ENCODE results near the gene FXR1.
"Not testable (repeated sequence)": the region's sequence is repeated elsewhere in the genome, so short reads cannot be mapped to it uniquely, and the experiment has no call there.

Gene FXR1

GRCh38 chr3:180980611-180981010 is 68.1 kb downstream of the FXR1 start:
- no peak overlapping the region for H3K27ac ChIP-seq (ENCODE audit: low read length)
- TF ChIP-seq CTCF (IDR thresholded peaks at IDR 0.05; ENCODE audit: low read depth, low read length) (no peak), EZH2phosphoT487 (IDR thresholded peaks at IDR 0.05; ENCODE audit: low read depth) (no peak)
- H4K20me1 ChIP-seq (ENCODE audit: insufficient read depth, low read length), result 0 out of 2 replicates have a peak, but pooled peaks cover 2% of the 10 kb centered on the region
- H3K9ac ChIP-seq (ENCODE audit: low read length), result no peak overlapping the region
- H3K4me3 ChIP-seq (ENCODE audit: low read length), result no peak overlapping the region
- no peaks in the 10 kb centered on the region for H3K79me2 ChIP-seq (ENCODE audit: low read length)
- no peaks in the 10 kb centered on the region for H3K9me3 ChIP-seq (ENCODE audit: insufficient read depth, low read length)
- H3K27me3 ChIP-seq (ENCODE audit: low read depth, low read length), result no peaks in the 10 kb centered on the region
- H3K4me1 ChIP-seq (ENCODE audit: low read length), result no peaks in the 10 kb centered on the region
- H2AFZ ChIP-seq (ENCODE audit: low read depth, low read length), result no peak overlapping the region
- peaks cover 25% of the 10 kb centered on the region for H3K36me3 ChIP-seq (replicated peaks; ENCODE audit: low read depth, low read length)
- no peak overlapping the region for H3K4me2 ChIP-seq (ENCODE audit: low read length)

GRCh38 chr3:180981912-180982311 is 69.4 kb downstream of the FXR1 start:
- Histone ChIP-seq H3K27me3 (ENCODE audit: low read depth, low read length) (no peaks in the 10 kb centered on the region), H3K4me1 (ENCODE audit: low read length) (no peaks in the 10 kb centered on the region), H3K9ac (ENCODE audit: low read length) (no peak overlapping the region), H3K27ac (ENCODE audit: low read length) (no peak overlapping the region), H2AFZ (ENCODE audit: low read depth, low read length) (no peak overlapping the region), H3K4me2 (ENCODE audit: low read length) (no peak overlapping the region), H3K79me2 (ENCODE audit: low read length) (no peaks in the 10 kb centered on the region), H3K9me3 (ENCODE audit: insufficient read depth, low read length) (no peaks in the 10 kb centered on the region), H3K36me3 (replicated peaks; ENCODE audit: low read depth, low read length) (peaks cover 21% of the 10 kb centered on the region), H3K4me3 (ENCODE audit: low read length) (no peak overlapping the region), H4K20me1 (ENCODE audit: insufficient read depth, low read length) (0 out of 2 replicates have a peak, but pooled peaks cover 2% of the 10 kb centered on the region)
- no peak for TF ChIP-seq EZH2phosphoT487 (IDR thresholded peaks at IDR 0.05; ENCODE audit: low read depth)
- TF ChIP-seq CTCF (IDR thresholded peaks at IDR 0.05; ENCODE audit: low read depth, low read length), result no peak

- H3K27ac ChIP-seq (ENCODE audit: low read length), result no peak overlapping the region
- H3K4me3 ChIP-seq (ENCODE audit: low read length), result no peak overlapping the region
- H3K27me3 ChIP-seq (ENCODE audit: low read depth, low read length), result no peaks in the 10 kb centered on the region
- H4K20me1 ChIP-seq (ENCODE audit: insufficient read depth, low read length), result 0 out of 2 replicates have a peak, but pooled peaks cover 2% of the 10 kb centered on the region
- no peaks in the 10 kb centered on the region for H3K9me3 ChIP-seq (ENCODE audit: insufficient read depth, low read length)
- no peak overlapping the region for H2AFZ ChIP-seq (ENCODE audit: low read depth, low read length)
- H3K4me1 ChIP-seq (ENCODE audit: low read length), result no peaks in the 10 kb centered on the region
- TF ChIP-seq CTCF (IDR thresholded peaks at IDR 0.05; ENCODE audit: low read depth, low read length), result no peak
- no peak for TF ChIP-seq EZH2phosphoT487 (IDR thresholded peaks at IDR 0.05; ENCODE audit: low read depth)
- H3K4me2 ChIP-seq (ENCODE audit: low read length), result no peak overlapping the region
- H3K36me3 ChIP-seq (replicated peaks; ENCODE audit: low read depth, low read length), result peaks cover 21% of the 10 kb centered on the region
- H3K79me2 ChIP-seq (ENCODE audit: low read length), result peaks cover 8% of the 10 kb centered on the region
- H3K9ac ChIP-seq (ENCODE audit: low read length), result no peak overlapping the region
Observed at GRCh38 chr3:180983136-180983535, 70.7 kb downstream of the FXR1 start.

DNA sequence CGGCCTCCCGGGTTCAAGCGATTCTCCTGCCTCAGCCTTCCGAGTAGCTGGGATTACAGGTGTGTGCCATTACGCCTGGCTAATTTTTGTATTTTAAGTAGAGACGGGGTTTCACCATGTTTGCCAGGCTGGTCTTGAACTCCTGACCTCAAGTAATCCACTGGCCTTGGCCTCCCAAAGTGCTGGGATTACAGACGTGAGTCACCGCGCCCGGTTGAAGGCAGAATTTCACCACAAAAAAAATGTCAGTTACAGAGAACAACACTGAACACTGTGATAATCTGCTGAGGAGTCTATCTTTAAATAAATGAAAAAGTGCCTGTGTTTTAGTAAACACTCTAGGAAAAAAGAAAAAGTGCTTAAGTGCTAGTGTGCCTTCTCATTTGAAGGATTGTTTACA is 73.9 kb downstream of the FXR1 start:
- H3K4me2 ChIP-seq (ENCODE audit: low read length), result not testable (repeated sequence)

DNA sequence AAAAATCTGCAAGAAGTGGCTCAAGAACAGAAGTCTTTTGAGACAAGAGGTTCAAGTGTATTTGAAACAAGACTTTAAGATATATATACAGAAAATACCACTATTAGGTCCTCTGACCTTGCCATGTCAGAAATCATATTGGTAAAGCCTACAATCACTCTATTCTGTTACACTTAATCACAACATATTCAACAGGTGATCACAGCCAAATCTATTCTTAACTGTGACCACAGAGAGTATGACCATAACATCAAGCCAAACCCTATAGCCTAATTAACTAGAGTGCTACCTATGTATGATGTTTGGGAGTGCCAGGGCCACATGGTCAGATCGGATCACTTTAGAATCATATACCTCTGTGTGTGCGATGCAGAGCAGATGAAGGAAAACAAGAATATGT is 74.9 kb downstream of the FXR1 start:
- Histone ChIP-seq H3K9ac (ENCODE audit: low read length) (no peak overlapping the region), H3K27ac (ENCODE audit: low read length) (no peak overlapping the region), H3K79me2 (ENCODE audit: low read length) (peaks cover 20% of the 10 kb centered on the region), H4K20me1 (ENCODE audit: insufficient read depth, low read length) (no peaks in the 10 kb centered on the region), H3K9me3 (ENCODE audit: insufficient read depth, low read length) (no peaks in the 10 kb centered on the region), H3K36me3 (replicated peaks; ENCODE audit: low read depth, low read length) (peaks cover 4% of the 10 kb centered on the region), H3K27me3 (ENCODE audit: low read depth, low read length) (no peaks in the 10 kb centered on the region), H3K4me1 (ENCODE audit: low read length) (peaks cover 12% of the 10 kb centered on the region), H3K4me3 (ENCODE audit: low read length) (no peak overlapping the region), H2AFZ (ENCODE audit: low read depth, low read length) (no peak overlapping the region), H3K4me2 (ENCODE audit: low read length) (no peak overlapping the region)
- TF ChIP-seq CTCF (IDR thresholded peaks at IDR 0.05; ENCODE audit: low read depth, low read length) (no peak), EZH2phosphoT487 (IDR thresholded peaks at IDR 0.05; ENCODE audit: low read depth) (no peak)

More for the DNA sequence above, 73.9 kb downstream of the FXR1 start:
- H3K79me2 ChIP-seq (ENCODE audit: low read length), result peaks cover 20% of the 10 kb centered on the region
- H3K4me1 ChIP-seq (ENCODE audit: low read length), result peaks cover 12% of the 10 kb centered on the region
- H3K4me3 ChIP-seq (ENCODE audit: low read length); H3K9ac ChIP-seq (ENCODE audit: low read length); H2AFZ ChIP-seq (ENCODE audit: low read depth, low read length); H3K27me3 ChIP-seq (ENCODE audit: low read depth, low read length); H4K20me1 ChIP-seq (ENCODE audit: insufficient read depth, low read length); H3K9me3 ChIP-seq (ENCODE audit: insufficient read depth, low read length); H3K27ac ChIP-seq (ENCODE audit: low read length); H3K36me3 ChIP-seq (replicated peaks; ENCODE audit: low read depth, low read length): not testable (repeated sequence)
